HG03460 (cell line): Measurements from ENCODE around the gene C2orf81.
A peak's percentile ranks its signal among the peaks of the same experiment; 100 is the strongest.
"Not testable (repeated sequence)": the region's sequence is repeated elsewhere in the genome, so short reads cannot be mapped to it uniquely, and the experiment has no call there.

Experiments used
- ATAC-seq: cut with Tn5 transposase; IDR thresholded peaks from one replicate; pipeline ENCODE4 v1.9.1; 2021; ENCODE audit not compliant: unreplicated experiment

C2orf81 gene

DNA sequence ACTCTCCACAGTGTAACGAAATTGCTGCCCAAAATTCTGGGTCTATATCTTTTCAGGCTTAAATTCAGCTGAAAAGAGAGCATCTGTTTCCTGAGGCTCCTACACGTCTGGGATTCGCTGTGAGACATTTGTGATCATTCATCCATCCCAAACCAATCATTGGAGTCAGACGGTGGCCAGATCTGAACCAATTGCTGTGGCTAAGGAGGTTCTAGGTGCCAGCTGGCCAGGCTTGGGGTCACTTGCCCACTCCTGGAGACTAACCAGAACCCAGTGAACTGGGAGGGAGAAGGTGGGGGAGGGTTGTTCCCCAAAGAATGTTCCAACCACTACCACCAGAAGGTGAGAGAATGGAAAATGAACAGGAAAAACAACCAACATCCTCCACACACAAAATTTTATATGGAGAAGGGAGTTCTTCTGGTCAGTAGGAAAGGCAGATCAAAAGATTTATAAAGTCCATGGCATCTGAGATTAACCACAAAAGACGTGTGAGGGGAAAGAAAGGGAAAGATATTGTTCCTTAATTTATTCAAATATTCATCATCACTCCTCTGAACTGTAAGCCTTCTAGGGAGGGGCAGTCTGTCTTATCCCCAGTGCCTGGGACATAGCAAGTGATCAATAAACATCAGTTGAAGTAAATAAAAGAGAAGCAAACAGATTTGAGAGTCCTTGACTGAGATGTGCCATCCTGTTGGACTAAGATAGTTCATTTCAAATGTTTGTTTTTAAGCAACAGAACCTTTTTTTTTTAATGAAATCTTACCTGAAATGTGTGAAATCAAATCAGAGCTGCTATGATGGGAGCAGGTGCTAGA, 23.3 kb upstream of the C2orf81 start:
- ATAC-seq, result no peak

DNA sequence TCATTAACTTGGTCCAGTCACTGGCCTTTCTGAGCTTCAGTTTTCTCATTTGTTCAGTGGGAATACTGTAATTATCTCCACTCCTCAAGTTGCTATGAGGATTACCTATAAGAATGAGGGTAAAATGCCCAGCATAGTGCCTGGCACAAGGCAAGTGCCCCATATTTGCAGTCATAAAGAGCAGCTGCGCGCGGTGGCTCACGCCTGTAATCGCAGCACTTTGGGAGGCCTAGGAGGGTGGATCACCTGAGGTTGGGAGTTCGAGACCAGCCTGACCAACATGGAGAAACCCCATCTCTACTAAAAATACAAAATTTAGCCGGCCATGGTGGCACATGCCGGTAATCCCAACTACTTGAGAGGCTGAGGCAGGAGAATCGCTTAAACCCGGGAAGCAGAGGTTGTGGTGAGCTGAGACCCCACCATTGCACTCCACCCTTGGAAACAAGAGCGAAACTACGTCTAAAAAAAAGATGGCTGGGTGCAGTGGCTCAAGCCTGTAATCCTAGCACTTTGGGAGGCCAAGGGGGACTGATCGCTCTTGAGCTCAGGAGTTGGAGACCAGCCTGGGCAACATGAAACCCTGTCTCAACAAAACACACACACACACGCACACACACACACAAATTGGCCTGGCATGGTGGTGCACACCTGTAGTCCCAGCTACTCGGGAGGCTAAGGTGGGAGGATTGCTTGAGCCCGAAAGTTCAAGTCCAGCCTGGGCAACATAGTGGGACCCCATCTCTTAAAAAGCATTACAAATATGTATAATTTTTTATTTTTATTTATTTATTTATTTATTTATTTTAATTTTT, 21.3 kb upstream of the C2orf81 start:
- not testable (repeated sequence) for ATAC-seq

- ATAC-seq, result peak; percentile 50
Observed at GRCh38 chr2:74441690-74442482, 20.5 kb upstream of the C2orf81 start, which contains the start of gene RTKN. Gene RTKN (minus strand): TSS chr2:74441937. CDS start chr2:74441816, 121 bp downstream.

- peak; percentile 22 for ATAC-seq
Observed at GRCh38 chr2:74441170-74441689, 19.8 kb upstream of the C2orf81 start.

DNA sequence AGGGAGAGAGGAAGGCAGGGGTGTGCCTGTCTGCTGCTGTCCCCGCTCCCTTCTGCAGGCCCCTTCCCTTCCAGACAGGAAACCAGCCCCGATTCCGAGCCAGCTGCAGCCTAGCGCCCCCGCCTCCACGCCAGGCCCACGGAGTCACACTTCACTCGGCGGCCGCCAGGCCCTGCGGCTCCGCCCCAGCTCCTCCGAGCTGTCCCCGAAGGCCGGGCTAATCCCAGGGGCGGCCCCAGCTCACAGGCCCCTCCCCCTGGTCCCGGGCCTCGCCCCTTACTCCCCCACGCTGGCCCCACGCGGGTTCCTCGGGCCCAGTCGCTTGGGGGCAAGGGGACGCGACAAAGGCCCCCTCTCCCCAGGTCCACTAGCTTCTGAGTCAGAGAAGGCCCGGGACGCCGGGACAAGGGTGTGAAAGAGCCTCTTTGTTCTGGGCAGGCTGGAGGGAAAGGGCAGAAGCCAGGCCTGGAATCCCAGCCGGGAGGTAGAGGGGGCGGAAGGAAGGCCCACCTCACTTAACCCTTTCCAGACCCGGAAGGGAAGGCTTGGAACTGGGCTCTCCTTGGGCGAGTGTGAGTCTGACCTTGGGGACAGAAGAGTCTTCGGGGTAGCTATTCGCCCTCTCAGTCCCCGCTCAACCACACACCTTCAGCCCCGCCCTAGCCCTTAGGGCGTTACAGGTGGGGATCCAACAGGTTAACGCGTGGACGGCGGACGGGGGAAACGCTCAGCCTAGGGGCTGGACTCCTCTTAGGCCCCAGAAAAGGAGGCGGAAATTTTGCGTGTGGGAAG, 19.2 kb upstream of the C2orf81 start:
- peak; percentile 75 for ATAC-seq

DNA sequence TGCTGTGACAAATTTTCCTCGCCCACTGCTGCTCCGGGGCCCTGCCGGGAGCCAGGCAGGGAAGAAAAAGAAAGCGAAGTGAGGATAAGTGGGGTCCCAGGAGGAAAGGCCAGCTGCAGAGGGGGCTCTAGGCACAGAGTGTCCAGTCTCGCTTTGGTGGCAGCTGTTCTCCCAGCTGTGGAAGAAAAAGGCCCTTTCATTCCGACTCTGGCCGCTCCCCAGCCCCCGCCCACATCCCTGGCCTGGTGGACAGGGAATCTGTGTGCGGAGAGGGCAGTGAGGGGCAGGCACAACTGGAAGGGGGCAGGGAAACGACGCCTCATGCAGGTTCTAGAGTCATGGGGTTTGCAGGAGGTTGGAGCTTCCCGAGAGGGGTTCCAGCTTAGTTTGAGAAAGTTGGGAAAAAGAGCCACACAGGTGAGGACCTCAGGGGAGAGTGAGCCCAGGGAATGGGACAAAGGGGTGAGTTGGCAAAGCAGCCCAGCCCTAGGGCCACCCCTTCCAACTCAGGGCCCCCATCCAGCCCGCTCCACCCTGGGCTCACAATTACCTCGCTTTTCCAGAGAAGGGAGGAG, 18.5 kb upstream of the C2orf81 start:
- ATAC-seq, result no peak

DNA sequence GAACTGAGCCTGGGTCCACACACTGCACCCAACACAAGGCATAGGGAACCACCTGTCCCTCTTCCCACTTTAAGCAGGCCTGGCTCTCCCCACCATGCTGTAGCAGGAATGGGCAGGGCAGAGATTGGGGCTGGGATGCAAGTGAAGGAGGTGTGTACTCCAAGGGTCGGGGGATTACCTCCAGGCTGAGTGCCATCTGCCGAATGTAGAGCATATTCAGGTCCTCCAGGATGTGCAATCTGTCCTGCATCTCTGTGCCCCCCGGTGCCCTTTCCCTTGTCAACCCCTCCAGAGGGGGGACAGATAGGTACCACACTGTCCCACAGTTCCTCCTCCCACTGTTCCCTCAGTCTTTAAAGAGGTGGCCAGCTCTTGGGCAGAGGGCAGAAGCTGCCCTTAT, 18.0 kb upstream of the C2orf81 start:
- no peak for ATAC-seq

DNA sequence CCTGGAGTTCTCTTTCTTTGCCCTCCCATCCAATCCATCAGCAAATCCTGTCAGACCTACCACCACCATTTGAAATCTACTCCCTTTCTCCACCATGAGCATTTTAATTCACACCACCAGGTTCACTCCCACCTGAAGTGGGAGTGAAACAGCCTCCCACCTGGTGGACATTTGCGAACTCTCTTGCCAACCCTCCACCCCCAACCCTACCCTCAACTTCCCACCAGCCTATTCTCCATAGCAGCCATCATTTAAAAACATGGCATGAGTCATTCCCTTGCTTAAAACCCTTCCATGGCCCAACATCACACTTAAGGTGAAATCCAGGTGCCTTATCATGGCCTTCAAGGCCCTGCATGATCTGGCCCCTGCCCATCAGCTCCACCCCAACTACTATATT, 16.8 kb upstream of the C2orf81 start:
- no peak for ATAC-seq

GRCh38 chr2:74436848-74437695, 15.7 kb upstream of the C2orf81 start:
- ATAC-seq, result no peak

GRCh38 chr2:74436111-74436805, 14.8 kb upstream of the C2orf81 start:
- no peak for ATAC-seq

DNA sequence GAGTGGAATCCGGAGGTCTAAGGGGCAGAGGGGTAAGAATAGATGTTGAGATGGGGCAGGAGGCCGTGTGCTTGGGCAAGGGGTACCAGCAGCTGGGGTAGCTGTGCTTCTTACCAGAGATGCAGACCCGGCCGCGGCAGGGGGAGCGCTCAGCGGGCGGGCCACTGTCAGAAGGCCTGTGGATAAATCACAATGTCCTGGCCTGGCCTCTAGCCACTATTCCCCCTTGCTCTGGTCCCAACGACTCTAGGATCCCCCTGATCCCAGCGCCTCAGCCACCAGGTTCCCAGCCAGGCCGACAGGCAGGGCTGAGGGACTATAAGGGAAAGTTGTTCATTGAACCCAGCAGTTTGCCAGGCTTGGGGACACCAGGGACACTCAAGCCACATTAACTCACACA, 9.1 kb upstream of the C2orf81 start:
- ATAC-seq, result no peak

GRCh38 chr2:74429487-74430451, 8.3 kb upstream of the C2orf81 start:
- ATAC-seq, result no peak

DNA sequence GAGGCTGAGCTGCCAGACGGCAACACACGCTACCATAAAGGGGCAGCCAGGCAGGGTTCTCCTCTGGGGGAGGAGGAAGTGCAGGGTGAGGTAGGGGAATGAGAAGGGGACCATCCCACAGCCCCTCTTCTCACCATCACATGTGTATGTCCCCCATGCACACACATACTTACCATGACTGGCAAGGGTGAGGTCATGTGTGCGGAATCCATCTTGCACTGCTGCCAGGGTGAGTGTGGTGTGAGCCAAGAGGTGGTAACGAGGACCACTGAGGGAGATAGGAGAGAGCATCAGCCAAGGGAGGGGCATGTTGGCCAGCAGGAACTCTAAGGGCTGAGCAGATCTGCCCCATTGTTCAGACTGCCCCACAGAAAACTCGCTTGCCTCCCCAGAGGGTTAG, 7.3 kb upstream of the C2orf81 start:
- no peak for ATAC-seq

DNA sequence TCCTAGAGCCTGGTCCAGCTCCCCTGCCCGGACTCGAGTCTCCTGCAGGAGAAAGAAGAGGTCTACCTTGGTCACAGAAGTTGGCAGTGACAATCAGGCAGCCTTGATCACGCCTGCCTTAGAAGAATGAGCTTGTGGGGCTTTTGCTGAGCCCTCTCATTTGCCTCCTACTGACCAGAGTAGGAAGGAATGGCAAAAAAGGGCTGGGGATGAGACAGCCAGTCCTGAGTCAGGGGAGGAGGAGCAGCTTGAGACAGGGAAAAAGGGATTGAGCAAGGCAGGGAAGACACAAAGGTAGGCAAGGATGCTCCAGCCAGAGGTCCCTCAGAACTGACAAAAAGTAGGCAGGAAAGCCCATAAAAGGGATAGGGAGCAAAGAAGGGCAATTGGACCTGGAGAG, 6.1 kb upstream of the C2orf81 start:
- ATAC-seq, result no peak

- no peak for ATAC-seq
Observed at GRCh38 chr2:74426181-74426758, 4.9 kb upstream of the C2orf81 start.

- no peak for ATAC-seq
Observed at GRCh38 chr2:74425523-74425922, 4.1 kb upstream of the C2orf81 start.

DNA sequence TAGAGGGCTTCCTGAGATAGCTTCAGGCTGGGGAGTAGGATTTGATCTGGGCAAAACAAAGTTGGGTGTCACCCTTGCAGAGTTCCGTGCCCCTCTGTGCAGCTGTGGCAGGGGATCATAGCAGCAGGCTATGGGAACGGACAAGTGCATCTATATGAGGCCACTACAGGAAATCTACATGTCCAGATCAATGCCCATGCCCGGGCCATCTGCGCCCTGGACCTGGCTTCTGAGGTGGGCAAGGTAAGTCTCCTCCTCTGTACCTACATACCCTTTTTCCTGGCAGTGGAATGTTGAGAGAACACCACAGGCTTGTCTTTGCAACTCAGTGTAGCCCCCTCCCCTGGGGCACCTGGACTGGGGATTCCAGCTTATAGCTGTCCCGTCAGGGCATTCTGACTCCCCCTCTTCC, 3.6 kb upstream of the C2orf81 start:
- ATAC-seq, result no peak
